DOHH2 (cell line): ENCODE results near the gene MAP4K3.

Experiments used
- H3F3A ChIP-seq: fragments of 200-600 bp; sonication (generic), shearing (Covaris generic); 2 replicates; pipeline ENCODE4 v1.6.0; 2016; ENCODE audit warnings: antibody characterized with exemption, mild to moderate bottlenecking; ENCODE audit not compliant: control insufficient read depth, insufficient read depth
- H3K27ac ChIP-seq: fragments of 200-600 bp; sonication (generic); 2 replicates; pipeline ENCODE4 v1.5.1; 2014; ENCODE audit warnings: low read depth, mild to moderate bottlenecking, low read length, moderate library complexity
- H3K27me3 ChIP-seq: fragments of 200-600 bp; sonication (generic); 2 replicates; pipeline ENCODE4 v1.6.1; 2014; ENCODE audit warnings: mild to moderate bottlenecking, low read length, mixed read lengths; ENCODE audit not compliant: control insufficient read depth
- H3K36me3 ChIP-seq: fragments of 200-600 bp; sonication (generic); 2 replicates; pipeline ENCODE4 v1.6.1; 2014; ENCODE audit warnings: mild to moderate bottlenecking, low read length, moderate library complexity, mixed read lengths; ENCODE audit not compliant: control insufficient read depth
- H3K4me1 ChIP-seq: fragments of 200-600 bp; sonication (generic); 2 replicates; pipeline ENCODE4 v1.6.1; 2014; ENCODE audit warnings: mild to moderate bottlenecking, low read length, mixed read lengths; ENCODE audit not compliant: control insufficient read depth
- H3K4me2 ChIP-seq: fragments of 200-600 bp; sonication (generic); 2 replicates; pipeline ENCODE4 v1.6.0; 2014; ENCODE audit warnings: mild to moderate bottlenecking, low read length, moderate library complexity
- H3K4me3 ChIP-seq: fragments of 200-600 bp; sonication (generic); 2 replicates; pipeline ENCODE4 v1.5.1; 2014; ENCODE audit warnings: mild to moderate bottlenecking, low read length, mixed read lengths
- H3K79me2 ChIP-seq: fragments of 200-600 bp; sonication (generic); 2 replicates; pipeline ENCODE4 v1.6.1; 2014; ENCODE audit warnings: mild to moderate bottlenecking, low read length, mixed read lengths; ENCODE audit not compliant: control insufficient read depth
- H3K9me2 ChIP-seq: fragments of 200-600 bp; sonication (generic); replicated peaks from 2 replicates; pipeline ENCODE4 v1.6.1; 2014; ENCODE audit warnings: mild to moderate bottlenecking, low read length, mixed read lengths; ENCODE audit not compliant: control insufficient read depth
- H3K9me3 ChIP-seq: fragments of 200-600 bp; sonication (generic); 2 replicates; pipeline ENCODE4 v1.6.1; 2014; ENCODE audit warnings: antibody characterized with exemption, low read length, mixed read lengths; ENCODE audit not compliant: control insufficient read depth, insufficient read depth
- H4K20me1 ChIP-seq: fragments of 200-600 bp; sonication (generic); 2 replicates; pipeline ENCODE4 v1.6.0; 2014; ENCODE audit warnings: low read depth, mild to moderate bottlenecking, antibody characterized with exemption, low read length, moderate library complexity; ENCODE audit not compliant: control insufficient read depth, insufficient read depth
- EZH2phosphoT487 ChIP-seq: fragments of 200-600 bp; sonication (generic); IDR thresholded peaks from 2 replicates; pipeline ENCODE4 v1.6.1; 2017; ENCODE audit warnings: borderline replicate concordance, mild to moderate bottlenecking, antibody characterized with exemption, low read length, moderate library complexity, mixed read lengths
- TF ChIP-seq, protein P1 (sequence below): fragments of 200-600 bp; sonication (generic); IDR thresholded peaks from one replicate; pipeline ENCODE4 v1.5.1; 2014; ENCODE audit warnings: antibody characterized with exemption, mild to moderate bottlenecking, low read depth, low read length; ENCODE audit not compliant: poor library complexity, severe bottlenecking

Gene MAP4K3

GRCh38 chr2:39306626-39307025, 130.5 kb downstream of the MAP4K3 start:
- Histone ChIP-seq H3K27me3 (no peaks in the 10 kb centered on the region), H3K36me3 (no peaks in the 10 kb centered on the region), H3F3A (no peaks in the 10 kb centered on the region), H3K9me2 (no peaks in the 10 kb centered on the region), H3K4me1 (no peaks in the 10 kb centered on the region), H3K79me2 (no peaks in the 10 kb centered on the region), H3K4me3 (no peak overlapping the region), H3K9me3 (no peaks in the 10 kb centered on the region), H3K4me2 (no peak overlapping the region), H3K27ac (no peak overlapping the region), H4K20me1 (no peaks in the 10 kb centered on the region)
- TF ChIP-seq, protein P1, sequence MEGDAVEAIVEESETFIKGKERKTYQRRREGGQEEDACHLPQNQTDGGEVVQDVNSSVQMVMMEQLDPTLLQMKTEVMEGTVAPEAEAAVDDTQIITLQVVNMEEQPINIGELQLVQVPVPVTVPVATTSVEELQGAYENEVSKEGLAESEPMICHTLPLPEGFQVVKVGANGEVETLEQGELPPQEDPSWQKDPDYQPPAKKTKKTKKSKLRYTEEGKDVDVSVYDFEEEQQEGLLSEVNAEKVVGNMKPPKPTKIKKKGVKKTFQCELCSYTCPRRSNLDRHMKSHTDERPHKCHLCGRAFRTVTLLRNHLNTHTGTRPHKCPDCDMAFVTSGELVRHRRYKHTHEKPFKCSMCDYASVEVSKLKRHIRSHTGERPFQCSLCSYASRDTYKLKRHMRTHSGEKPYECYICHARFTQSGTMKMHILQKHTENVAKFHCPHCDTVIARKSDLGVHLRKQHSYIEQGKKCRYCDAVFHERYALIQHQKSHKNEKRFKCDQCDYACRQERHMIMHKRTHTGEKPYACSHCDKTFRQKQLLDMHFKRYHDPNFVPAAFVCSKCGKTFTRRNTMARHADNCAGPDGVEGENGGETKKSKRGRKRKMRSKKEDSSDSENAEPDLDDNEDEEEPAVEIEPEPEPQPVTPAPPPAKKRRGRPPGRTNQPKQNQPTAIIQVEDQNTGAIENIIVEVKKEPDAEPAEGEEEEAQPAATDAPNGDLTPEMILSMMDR = no peak
- no peak for TF ChIP-seq EZH2phosphoT487

DNA sequence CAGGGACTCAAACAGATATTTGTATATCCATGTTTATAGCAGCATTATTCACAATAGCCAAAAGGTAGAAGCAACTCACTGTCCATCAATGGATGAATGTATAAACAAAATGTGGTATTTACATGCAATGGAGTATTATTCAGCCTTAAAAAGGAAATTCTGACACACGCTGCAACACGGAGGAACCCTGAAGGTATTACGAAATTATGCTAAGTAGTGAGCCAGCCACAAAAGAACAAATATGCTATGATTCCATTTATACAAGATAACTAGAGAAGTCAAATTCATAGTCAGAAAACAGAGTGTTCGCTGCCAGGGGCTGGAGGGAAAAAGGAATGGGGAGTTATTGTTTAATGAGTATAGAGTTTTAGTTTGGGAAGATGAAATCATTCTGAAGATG, 132.4 kb downstream of the MAP4K3 start:
- Histone ChIP-seq H3K4me2 (no peak overlapping the region), H3K27me3 (no peaks in the 10 kb centered on the region), H3K9me2 (no peaks in the 10 kb centered on the region), H3K4me3 (no peak overlapping the region), H3K79me2 (no peaks in the 10 kb centered on the region), H3K36me3 (no peaks in the 10 kb centered on the region), H3K4me1 (no peaks in the 10 kb centered on the region), H4K20me1 (no peaks in the 10 kb centered on the region), H3K27ac (no peak overlapping the region), H3K9me3 (no peaks in the 10 kb centered on the region), H3F3A (no peaks in the 10 kb centered on the region)
- TF ChIP-seq, protein P1 = no peak
- TF ChIP-seq EZH2phosphoT487 = no peak

DNA sequence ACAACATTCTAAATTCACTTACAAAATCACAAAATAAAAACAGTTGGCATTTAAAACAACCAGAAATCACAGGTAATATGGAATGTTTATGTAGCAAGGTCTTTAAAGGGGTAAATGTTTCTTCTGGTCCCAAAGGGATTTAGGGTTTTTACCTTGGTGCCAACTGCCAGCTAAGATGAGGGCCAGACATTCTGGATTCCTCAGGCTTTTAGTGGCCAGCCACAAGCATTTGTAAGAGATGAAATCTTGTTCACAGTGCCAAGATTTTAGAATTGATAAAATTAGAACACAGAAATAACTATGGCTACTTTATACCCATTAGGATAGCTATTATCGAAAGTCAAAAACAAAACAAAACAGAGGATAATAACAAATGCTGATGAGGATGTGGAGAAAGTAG, 132.9 kb downstream of the MAP4K3 start:
- TF ChIP-seq, protein P1 = no peak
- no peak for TF ChIP-seq EZH2phosphoT487
- Histone ChIP-seq H3K79me2 (no peaks in the 10 kb centered on the region), H3K27ac (no peak overlapping the region), H3K4me1 (no peaks in the 10 kb centered on the region), H3K36me3 (no peaks in the 10 kb centered on the region), H3K9me2 (no peaks in the 10 kb centered on the region), H4K20me1 (no peaks in the 10 kb centered on the region), H3K9me3 (no peaks in the 10 kb centered on the region), H3F3A (no peaks in the 10 kb centered on the region), H3K27me3 (no peaks in the 10 kb centered on the region), H3K4me2 (no peak overlapping the region), H3K4me3 (no peak overlapping the region)

DNA sequence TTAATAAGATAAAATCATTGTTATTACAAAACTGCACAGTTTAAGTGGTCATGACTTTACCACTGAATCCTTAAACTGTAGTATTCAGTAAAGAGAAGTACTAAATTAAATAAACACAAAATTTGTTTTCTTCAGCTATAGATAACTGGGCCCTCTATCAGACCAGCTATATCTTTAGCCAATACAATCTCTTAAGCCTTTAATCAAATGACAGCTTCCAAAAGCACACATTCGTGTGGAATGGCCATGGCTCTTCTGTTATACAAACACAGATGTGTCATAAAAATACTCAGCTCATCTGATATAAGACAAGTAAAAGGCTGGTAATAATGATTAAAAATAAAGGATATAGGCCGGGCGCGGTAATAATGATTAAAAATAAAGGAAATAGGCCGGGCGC, 135.7 kb downstream of the MAP4K3 start:
- Histone ChIP-seq H3K4me1 (no peaks in the 10 kb centered on the region), H3K79me2 (no peaks in the 10 kb centered on the region), H3K27ac (no peak overlapping the region), H3K9me2 (no peaks in the 10 kb centered on the region), H3K9me3 (no peaks in the 10 kb centered on the region), H3F3A (no peaks in the 10 kb centered on the region), H3K27me3 (no peaks in the 10 kb centered on the region), H4K20me1 (no peaks in the 10 kb centered on the region), H3K4me2 (no peak overlapping the region), H3K36me3 (no peaks in the 10 kb centered on the region), H3K4me3 (no peak overlapping the region)
- no peak for TF ChIP-seq EZH2phosphoT487
- TF ChIP-seq, protein P1 = no peak
